ACC112 (cell line): Measurements from ENCODE around the gene MFSD6.
"Not testable (repeated sequence)": the region's sequence is repeated elsewhere in the genome, so short reads cannot be mapped to it uniquely, and the experiment has no call there.

ENCODE experiments used
- H2AFZ ChIP-seq: fragments of 200-600 bp; sonication (generic); one replicate; pipeline ENCODE4 v1.6.0; 2017; ENCODE audit warnings: antibody characterized with exemption, low read length; ENCODE audit not compliant: unreplicated experiment
- H3K27ac ChIP-seq: fragments of 200-600 bp; sonication (generic); 2 replicates; pipeline ENCODE4 v1.5.1; 2014; ENCODE audit warnings: low read depth, mild to moderate bottlenecking, antibody characterized with exemption, low read length, moderate library complexity
- H3K27me3 ChIP-seq: fragments of 200-600 bp; sonication (generic); 2 replicates; pipeline ENCODE4 v1.6.1; 2014; ENCODE audit warnings: mild to moderate bottlenecking, antibody characterized with exemption, low read length, moderate library complexity, mixed read lengths; ENCODE audit not compliant: insufficient read depth
- H3K36me3 ChIP-seq: fragments of 200-600 bp; sonication (generic); 2 replicates; pipeline ENCODE4 v1.6.1; 2016; ENCODE audit warnings: mild to moderate bottlenecking, antibody characterized with exemption, low read length, moderate library complexity, mixed read lengths; ENCODE audit not compliant: insufficient read depth
- H3K4me1 ChIP-seq: fragments of 200-600 bp; sonication (generic); one replicate; pipeline ENCODE4 v1.6.1; 2016; ENCODE audit warnings: low read length, mixed read lengths; ENCODE audit not compliant: insufficient read depth, unreplicated experiment, control insufficient read depth
- H3K4me3 ChIP-seq: fragments of 200-600 bp; sonication (generic); 2 replicates; pipeline ENCODE4 v1.5.1; 2014; ENCODE audit warnings: mild to moderate bottlenecking, low read depth, low read length
- H3K79me2 ChIP-seq: fragments of 200-600 bp; sonication (generic); one replicate; pipeline ENCODE4 v1.6.0; 2016; ENCODE audit warnings: low read length; ENCODE audit not compliant: control insufficient read depth, unreplicated experiment, insufficient read depth

Gene MFSD6

GRCh38 chr2:190486037-190486623 lies 78.0 kb downstream of the MFSD6 start:
- H3K27ac ChIP-seq, result no peak overlapping the region
- H3K36me3 ChIP-seq, result no peaks in the 10 kb centered on the region
- H3K4me1 ChIP-seq, result no peaks in the 10 kb centered on the region
- no peaks in the 10 kb centered on the region for H3K79me2 ChIP-seq
- no peak overlapping the region for H2AFZ ChIP-seq
- no peaks in the 10 kb centered on the region for H3K27me3 ChIP-seq
- H3K4me3 ChIP-seq, result no peak overlapping the region

- no peak overlapping the region for H3K27ac ChIP-seq
- H3K4me3 ChIP-seq, result no peak overlapping the region
- H3K36me3 ChIP-seq, result no peaks in the 10 kb centered on the region
- H3K4me1 ChIP-seq, result no peaks in the 10 kb centered on the region
- H3K79me2 ChIP-seq, result no peaks in the 10 kb centered on the region
- H2AFZ ChIP-seq, result no peak overlapping the region
- H3K27me3 ChIP-seq, result no peaks in the 10 kb centered on the region
Measured at GRCh38 chr2:190488516-190489233, 80.5 kb downstream of the MFSD6 start.

GRCh38 chr2:190489475-190489874 lies 81.3 kb downstream of the MFSD6 start:
- H3K4me1 ChIP-seq, result no peaks in the 10 kb centered on the region
- no peaks in the 10 kb centered on the region for H3K27me3 ChIP-seq
- no peak overlapping the region for H3K27ac ChIP-seq
- H2AFZ ChIP-seq, result no peak overlapping the region
- no peak overlapping the region for H3K4me3 ChIP-seq
- H3K79me2 ChIP-seq, result no peaks in the 10 kb centered on the region
- no peaks in the 10 kb centered on the region for H3K36me3 ChIP-seq

- Histone ChIP-seq H3K4me1 (no peaks in the 10 kb centered on the region), H3K4me3 (no peak overlapping the region), H3K27me3 (no peaks in the 10 kb centered on the region), H3K79me2 (no peaks in the 10 kb centered on the region), H2AFZ (no peak overlapping the region), H3K27ac (no peak overlapping the region), H3K36me3 (no peaks in the 10 kb centered on the region)
Measured at GRCh38 chr2:190490502-190490901, 82.3 kb downstream of the MFSD6 start.

- Histone ChIP-seq H2AFZ (no peak overlapping the region), H3K4me1 (no peaks in the 10 kb centered on the region), H3K27ac (no peak overlapping the region), H3K79me2 (no peaks in the 10 kb centered on the region), H3K4me3 (no peak overlapping the region), H3K36me3 (no peaks in the 10 kb centered on the region), H3K27me3 (no peaks in the 10 kb centered on the region)
Measured at GRCh38 chr2:190493095-190493494, 84.9 kb downstream of the MFSD6 start.

GRCh38 chr2:190494600-190495227 lies 86.6 kb downstream of the MFSD6 start:
- H3K36me3 ChIP-seq, H2AFZ ChIP-seq, H3K27me3 ChIP-seq: not testable (repeated sequence)

GRCh38 chr2:190497428-190497827 lies 89.3 kb downstream of the MFSD6 start:
- Histone ChIP-seq H3K27me3 (no peaks in the 10 kb centered on the region), H3K27ac (no peak overlapping the region), H2AFZ (no peak overlapping the region), H3K4me3 (no peak overlapping the region), H3K4me1 (peaks cover 6% of the 10 kb centered on the region), H3K36me3 (no peaks in the 10 kb centered on the region), H3K79me2 (no peaks in the 10 kb centered on the region)

More at GRCh38 chr2:190494600-190495227, 86.6 kb downstream of the MFSD6 start:
- H3K4me3 ChIP-seq, H3K79me2 ChIP-seq, H3K4me1 ChIP-seq, H3K27ac ChIP-seq: not testable (repeated sequence)

- Histone ChIP-seq H3K79me2 (no peaks in the 10 kb centered on the region), H3K4me3 (no peak overlapping the region), H3K4me1 (peaks cover 6% of the 10 kb centered on the region), H3K27me3 (no peaks in the 10 kb centered on the region), H3K27ac (no peak overlapping the region), H3K36me3 (no peaks in the 10 kb centered on the region), H2AFZ (no peak overlapping the region)
Measured at GRCh38 chr2:190499273-190499672, 91.1 kb downstream of the MFSD6 start.

- Histone ChIP-seq H3K36me3 (no peaks in the 10 kb centered on the region), H3K4me3 (no peak overlapping the region), H3K27me3 (no peaks in the 10 kb centered on the region), H2AFZ (no peak overlapping the region), H3K27ac (no peak overlapping the region), H3K4me1 (peaks cover 6% of the 10 kb centered on the region), H3K79me2 (no peaks in the 10 kb centered on the region)
Measured at GRCh38 chr2:190500054-190500502, 91.9 kb downstream of the MFSD6 start.

- Histone ChIP-seq H2AFZ (no peak overlapping the region), H3K36me3 (no peaks in the 10 kb centered on the region), H3K79me2 (no peaks in the 10 kb centered on the region), H3K27me3 (no peaks in the 10 kb centered on the region), H3K27ac (no peak overlapping the region), H3K4me3 (no peak overlapping the region), H3K4me1 (peaks cover 6% of the 10 kb centered on the region)
Measured at GRCh38 chr2:190501231-190501630, 93.1 kb downstream of the MFSD6 start.
